ENCODE results near the gene ARHGAP31.

GRCh38 chr3:119288669-119289403 is 5.3 kb upstream of the ARHGAP31 start:
- TF ChIP-seq POLR2AphosphoS5 (IDR thresholded peaks at IDR 0.05; ENCODE audit: low read depth, low read length) (no peak), REST (IDR thresholded peaks at IDR 0.05; ENCODE audit: insufficient read depth in 1 of 2, low read depth in 2 of 2, low read length in 2 of 2) (no peak)

All from PFSK-1 (cell line).